Panc1 (cell line): ENCODE measurements around the gene EVC.
"Not testable (repeated sequence)": the region's sequence is repeated elsewhere in the genome, so short reads cannot be mapped to it uniquely, and the experiment has no call there.

ENCODE experiments used
- TF ChIP-seq, protein P1 (sequence below): fragments of 450-650 bp; IDR thresholded peaks from 2 replicates; pipeline ENCODE4 v1.5.1; 2017; ENCODE audit warnings: mild to moderate bottlenecking
- TF ChIP-seq, protein P2 (sequence below), 2 experiments: IDR thresholded peaks; 2 replicates each; pipeline ENCODE4 v1.6.1; 2011 to 2012; ENCODE audit warnings: low read depth in 2 of 2, control low read depth in 1 of 2, low read length in 1 of 2, mild to moderate bottlenecking in 1 of 2, moderate library complexity in 1 of 2; ENCODE audit not compliant: insufficient read depth in 1 of 2

DNA sequence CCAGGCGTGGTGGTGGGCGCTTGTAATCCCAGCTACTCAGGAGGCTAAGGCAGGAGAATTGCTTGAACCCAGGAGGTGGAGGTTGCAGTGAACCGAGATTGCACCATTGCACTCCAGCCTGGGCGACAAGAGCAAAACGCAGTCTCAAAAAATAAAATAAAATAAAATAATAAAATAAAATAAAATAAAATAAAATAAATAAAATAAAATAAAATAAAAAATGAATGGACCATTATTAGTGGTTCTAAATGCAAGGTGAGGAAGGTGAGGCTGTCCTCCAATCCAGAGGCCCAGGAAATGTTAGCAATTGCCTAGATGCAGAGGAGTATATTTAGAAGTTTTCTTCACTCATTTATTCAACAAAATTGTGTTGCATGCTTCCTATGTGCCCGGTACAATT, 126.5 kb downstream of the EVC start:
- TF ChIP-seq, protein P1, sequence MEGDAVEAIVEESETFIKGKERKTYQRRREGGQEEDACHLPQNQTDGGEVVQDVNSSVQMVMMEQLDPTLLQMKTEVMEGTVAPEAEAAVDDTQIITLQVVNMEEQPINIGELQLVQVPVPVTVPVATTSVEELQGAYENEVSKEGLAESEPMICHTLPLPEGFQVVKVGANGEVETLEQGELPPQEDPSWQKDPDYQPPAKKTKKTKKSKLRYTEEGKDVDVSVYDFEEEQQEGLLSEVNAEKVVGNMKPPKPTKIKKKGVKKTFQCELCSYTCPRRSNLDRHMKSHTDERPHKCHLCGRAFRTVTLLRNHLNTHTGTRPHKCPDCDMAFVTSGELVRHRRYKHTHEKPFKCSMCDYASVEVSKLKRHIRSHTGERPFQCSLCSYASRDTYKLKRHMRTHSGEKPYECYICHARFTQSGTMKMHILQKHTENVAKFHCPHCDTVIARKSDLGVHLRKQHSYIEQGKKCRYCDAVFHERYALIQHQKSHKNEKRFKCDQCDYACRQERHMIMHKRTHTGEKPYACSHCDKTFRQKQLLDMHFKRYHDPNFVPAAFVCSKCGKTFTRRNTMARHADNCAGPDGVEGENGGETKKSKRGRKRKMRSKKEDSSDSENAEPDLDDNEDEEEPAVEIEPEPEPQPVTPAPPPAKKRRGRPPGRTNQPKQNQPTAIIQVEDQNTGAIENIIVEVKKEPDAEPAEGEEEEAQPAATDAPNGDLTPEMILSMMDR, result not testable (repeated sequence)
- TF ChIP-seq, protein P2, sequence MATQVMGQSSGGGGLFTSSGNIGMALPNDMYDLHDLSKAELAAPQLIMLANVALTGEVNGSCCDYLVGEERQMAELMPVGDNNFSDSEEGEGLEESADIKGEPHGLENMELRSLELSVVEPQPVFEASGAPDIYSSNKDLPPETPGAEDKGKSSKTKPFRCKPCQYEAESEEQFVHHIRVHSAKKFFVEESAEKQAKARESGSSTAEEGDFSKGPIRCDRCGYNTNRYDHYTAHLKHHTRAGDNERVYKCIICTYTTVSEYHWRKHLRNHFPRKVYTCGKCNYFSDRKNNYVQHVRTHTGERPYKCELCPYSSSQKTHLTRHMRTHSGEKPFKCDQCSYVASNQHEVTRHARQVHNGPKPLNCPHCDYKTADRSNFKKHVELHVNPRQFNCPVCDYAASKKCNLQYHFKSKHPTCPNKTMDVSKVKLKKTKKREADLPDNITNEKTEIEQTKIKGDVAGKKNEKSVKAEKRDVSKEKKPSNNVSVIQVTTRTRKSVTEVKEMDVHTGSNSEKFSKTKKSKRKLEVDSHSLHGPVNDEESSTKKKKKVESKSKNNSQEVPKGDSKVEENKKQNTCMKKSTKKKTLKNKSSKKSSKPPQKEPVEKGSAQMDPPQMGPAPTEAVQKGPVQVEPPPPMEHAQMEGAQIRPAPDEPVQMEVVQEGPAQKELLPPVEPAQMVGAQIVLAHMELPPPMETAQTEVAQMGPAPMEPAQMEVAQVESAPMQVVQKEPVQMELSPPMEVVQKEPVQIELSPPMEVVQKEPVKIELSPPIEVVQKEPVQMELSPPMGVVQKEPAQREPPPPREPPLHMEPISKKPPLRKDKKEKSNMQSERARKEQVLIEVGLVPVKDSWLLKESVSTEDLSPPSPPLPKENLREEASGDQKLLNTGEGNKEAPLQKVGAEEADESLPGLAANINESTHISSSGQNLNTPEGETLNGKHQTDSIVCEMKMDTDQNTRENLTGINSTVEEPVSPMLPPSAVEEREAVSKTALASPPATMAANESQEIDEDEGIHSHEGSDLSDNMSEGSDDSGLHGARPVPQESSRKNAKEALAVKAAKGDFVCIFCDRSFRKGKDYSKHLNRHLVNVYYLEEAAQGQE (IDR thresholded peaks at IDR 0.05; ENCODE audit: insufficient read depth in 1 of 2, low read depth in 2 of 2, low read length in 1 of 2), result not testable (repeated sequence)
